HUDEP-2 (cell line): ENCODE results near the gene NFKBIA.
A peak's percentile ranks its signal among the peaks of the same experiment; 100 is the strongest.
"Not testable (repeated sequence)": the region's sequence is repeated elsewhere in the genome, so short reads cannot be mapped to it uniquely, and the experiment has no call there.

ENCODE experiments used
- DNase-seq, 76 experiments: peaks; one replicate each; lab custom pipeline; 2025; ENCODE audit not compliant: unreplicated experiment in 76 of 76; lab: John Stamatoyannopoulos, UW

Gene NFKBIA

GRCh38 chr14:35409595-35409994 lies 5.0 kb upstream of the NFKBIA start:
- DNase-seq: no peak

GRCh38 chr14:35408026-35408425 lies 3.5 kb upstream of the NFKBIA start:
- DNase-seq: no peak

DNA sequence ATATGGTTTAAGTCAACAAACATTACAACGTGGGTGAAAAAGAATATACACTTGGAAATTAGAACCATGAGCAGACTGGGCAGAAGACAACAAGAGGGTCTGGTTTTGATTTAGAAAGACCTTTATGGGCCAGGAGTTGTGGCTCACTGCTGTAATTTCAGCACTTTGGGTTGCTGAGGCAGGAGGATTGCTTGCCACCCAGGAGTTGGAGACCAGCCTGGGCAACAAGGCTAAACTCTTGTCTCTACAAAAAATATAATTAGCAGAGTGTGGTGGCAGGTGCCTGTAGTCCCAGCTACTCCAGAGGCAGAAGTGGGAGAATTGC lies 2.7 kb upstream of the NFKBIA start:
- DNase-seq: no peak

DNA sequence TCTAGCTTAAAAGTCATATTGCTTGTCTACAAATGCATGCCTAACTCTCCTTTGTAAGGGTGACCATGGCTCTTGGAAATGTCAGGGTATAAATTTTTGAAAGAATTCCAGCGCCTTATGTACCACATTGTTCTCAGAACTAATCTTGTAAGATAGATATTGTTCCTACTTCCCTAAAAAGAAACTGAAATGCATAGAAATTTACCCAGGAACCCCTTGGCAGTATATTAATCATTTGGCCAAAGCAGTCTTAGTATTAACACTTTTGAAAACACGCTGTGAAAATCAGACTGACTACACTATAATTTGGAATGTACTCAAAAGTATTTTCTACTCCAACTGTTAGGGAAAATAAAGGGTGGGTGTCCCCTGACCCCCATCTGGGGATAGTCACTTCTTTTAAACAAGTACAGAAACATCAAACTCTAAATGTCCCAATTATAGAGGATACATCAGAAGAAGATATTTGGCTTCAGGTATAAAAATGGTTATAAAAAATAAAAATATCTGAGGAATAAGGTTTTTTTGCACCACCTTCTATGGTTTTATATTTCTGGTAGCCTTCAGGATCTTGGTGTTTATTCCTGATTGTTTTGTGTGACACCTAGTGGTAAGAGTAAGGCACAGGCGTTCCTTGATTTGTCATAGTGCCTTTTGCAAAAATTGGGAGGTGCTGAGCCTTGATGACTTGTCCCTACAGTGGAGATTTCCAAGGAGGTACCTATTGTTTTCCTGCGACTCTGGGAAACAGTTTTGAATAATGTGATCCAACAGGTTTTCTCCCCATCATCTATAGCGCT lies 2.2 kb upstream of the NFKBIA start:
- DNase-seq: peak in 31 of 76 experiments; percentile 10 to 71 (median 37)

DNA sequence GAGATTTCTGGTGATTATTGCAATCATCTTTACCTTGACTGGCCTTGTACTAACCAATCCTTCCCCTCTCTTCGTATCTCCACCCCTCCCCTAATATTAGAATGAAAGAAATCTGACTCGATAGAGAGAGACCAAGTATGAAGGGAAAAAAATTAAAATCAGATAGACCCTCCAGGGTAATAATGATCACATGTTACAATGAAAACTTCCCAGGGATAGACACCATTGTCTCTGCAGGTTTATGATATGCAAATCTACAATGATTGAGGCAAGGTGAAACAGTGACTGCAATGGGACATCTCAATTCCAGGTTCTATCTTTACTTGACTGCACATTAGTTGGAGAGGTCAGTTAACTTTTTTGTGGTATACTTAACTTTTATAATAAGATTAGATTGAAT lies 1.5 kb upstream of the NFKBIA start:
- DNase-seq: no peak

DNA sequence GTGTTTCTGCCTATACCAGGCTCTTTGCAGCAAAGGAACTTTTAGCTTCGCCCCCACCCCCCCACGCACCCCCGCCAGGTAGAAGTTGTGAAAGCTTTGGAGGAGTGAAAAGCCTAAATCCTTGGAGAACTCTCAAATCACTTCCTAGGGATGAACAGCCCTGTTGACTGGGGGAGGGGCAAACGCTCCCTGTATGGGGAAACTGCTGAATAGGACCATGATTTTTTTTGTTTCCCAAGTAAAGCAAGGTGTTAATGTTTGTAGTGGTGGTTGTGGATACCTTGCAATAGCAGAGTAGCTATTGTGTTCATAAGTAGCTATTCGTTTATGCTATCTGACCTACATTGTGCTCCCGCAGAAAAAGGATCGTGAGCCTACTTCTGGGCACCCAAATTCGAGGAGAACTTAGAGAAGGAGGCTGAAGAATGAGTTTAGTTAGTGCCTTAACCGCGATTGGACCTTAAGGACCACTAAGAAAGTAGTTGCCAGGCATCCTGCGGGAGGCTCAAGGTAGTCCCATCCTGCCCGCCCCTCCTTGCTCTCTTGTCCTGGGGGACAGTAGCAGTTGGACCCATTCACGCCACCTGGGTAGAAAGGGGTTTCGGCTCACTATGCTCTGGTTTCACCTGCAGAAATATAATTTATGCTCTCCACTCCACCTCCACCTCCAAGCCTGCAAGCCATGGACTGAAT lies 901 bp upstream of the NFKBIA start:
- DNase-seq: no peak

DNA sequence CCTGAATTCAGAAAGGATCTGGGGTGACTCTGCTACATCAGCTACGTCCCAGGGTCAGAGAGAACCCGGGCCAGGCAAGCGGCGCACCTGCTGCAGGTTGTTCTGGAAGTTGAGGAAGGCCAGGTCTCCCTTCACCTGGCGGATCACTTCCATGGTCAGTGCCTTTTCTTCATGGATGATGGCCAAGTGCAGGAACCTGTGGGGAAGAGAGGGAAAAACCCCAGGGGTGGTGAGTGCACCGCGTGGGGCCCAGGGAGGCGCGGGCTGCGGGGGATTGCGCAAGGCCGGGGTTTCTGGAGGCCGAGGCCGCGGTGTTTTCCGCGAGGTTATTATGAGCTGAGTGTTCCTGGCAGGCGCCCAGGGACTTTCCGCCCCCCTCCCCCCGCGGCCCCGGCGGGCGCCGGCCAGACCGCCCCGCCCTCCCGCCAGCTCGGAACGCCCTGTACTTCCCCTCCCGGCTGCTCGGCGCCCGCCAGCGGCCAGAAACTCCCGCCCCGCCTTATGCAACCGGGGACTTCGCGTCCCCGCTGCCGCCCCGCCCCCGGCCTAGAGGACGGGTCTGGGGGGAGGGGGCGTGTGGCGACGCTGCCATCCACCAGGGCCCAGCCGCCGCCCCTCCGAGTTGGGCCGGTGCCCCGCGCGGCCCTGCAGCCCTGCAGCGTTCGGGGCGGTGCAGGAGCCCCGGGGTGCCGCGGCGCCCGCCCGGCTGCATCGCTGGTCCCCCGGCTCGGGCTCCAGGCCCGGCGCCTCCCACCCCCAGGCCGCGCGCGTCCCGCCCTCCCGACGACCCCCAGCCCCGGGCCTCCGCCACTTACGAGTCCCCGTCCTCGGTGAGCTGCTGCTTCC lies 723 bp downstream of the NFKBIA start:
- DNase-seq: peak in 75 of 76 experiments; percentile 36 to 94 (median 87)

DNA sequence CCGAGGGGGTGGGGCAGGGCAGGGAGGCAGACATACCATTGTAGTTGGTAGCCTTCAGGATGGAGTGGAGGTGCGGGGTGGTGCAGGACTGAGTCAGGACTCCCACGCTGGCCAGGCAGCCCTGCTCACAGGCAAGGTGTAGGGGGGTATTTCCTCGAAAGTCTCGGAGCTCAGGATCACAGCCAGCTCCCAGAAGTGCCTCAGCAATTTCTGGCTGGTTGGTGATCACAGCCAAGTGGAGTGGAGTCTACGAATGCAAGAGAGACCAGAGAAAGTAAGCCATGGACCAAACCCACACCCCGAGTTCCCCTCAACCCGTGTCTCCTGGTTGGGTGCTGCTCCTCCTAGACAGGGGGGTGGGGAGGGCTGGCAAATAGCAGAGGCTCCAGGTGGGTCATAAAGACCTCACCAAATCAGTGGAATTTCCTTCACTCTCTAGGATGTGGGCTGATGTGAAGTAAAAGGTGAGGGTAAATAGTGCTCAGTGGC lies 1.4 kb downstream of the NFKBIA start:
- peak in 1 of 76 experiments; percentile 13 for DNase-seq

- no peak for DNase-seq
Observed at GRCh38 chr14:35402323-35403113, 2.0 kb downstream of the NFKBIA start.

- no peak for DNase-seq
Observed at GRCh38 chr14:35401422-35402265, 2.9 kb downstream of the NFKBIA start.

- no peak for DNase-seq
Observed at GRCh38 chr14:35400648-35401421, 3.7 kb downstream of the NFKBIA start.

- DNase-seq: no peak
Observed at GRCh38 chr14:35399083-35399937, 5.2 kb downstream of the NFKBIA start.

- DNase-seq: no peak
Observed at GRCh38 chr14:35398071-35398584, 6.4 kb downstream of the NFKBIA start.

DNA sequence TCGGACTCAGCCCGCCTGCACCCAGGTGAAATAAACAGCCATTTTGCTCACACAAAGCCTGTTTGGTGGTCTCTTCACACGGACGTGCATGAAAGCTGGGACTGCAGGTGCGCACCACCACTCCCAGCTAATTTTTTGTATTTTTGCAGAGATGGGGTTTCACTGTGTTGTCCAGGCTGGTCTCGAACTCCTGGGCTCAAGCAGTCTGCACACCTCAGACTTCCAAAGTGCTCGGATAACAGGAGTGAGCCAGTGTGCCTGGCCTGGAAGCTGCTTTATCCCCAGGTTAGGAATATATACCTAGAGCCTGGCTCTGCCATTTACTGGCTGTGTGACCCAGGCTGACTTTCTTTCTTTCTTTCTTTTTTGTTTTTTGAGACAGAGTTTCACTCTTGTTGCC lies 7.9 kb downstream of the NFKBIA start:
- not testable (repeated sequence) for DNase-seq

GRCh38 chr14:35395283-35395682 lies 9.3 kb downstream of the NFKBIA start:
- no peak for DNase-seq

GRCh38 chr14:35394326-35395013 lies 10.1 kb downstream of the NFKBIA start:
- no peak for DNase-seq

- no peak for DNase-seq
Observed at GRCh38 chr14:35393826-35394225, 10.7 kb downstream of the NFKBIA start.
